Inferior parietal cortex (tissue), 1 donor: Measurements from ENCODE around the gene PDE11A.

Source experiments
- DNase-seq: peaks from one replicate; pipeline ENCODE4 v3.0.0-alpha.2; 2016; ENCODE audit errors: extremely low spot score

PDE11A gene

GRCh38 chr2:177763531-177764265 lies 308.9 kb downstream of the PDE11A start:
- peak; percentile 73 for DNase-seq

- no peak for DNase-seq
These were observed 313.1 kb downstream of the PDE11A start for GRCh38 chr2:177759443-177759842.

GRCh38 chr2:177758591-177759371 lies 313.8 kb downstream of the PDE11A start:
- DNase-seq: peak; percentile 81

GRCh38 chr2:177756336-177756735 lies 316.2 kb downstream of the PDE11A start:
- DNase-seq: no peak

- no peak for DNase-seq
These were observed 318.1 kb downstream of the PDE11A start for GRCh38 chr2:177754492-177754873.

GRCh38 chr2:177753682-177754491 lies 318.7 kb downstream of the PDE11A start:
- DNase-seq: peak; percentile 61

- no peak for DNase-seq
These were observed 324.2 kb downstream of the PDE11A start for GRCh38 chr2:177748360-177748759.

GRCh38 chr2:177747384-177747783 lies 325.2 kb downstream of the PDE11A start:
- no peak for DNase-seq

- DNase-seq: no peak
These were observed 326.2 kb downstream of the PDE11A start for GRCh38 chr2:177746358-177746757.

GRCh38 chr2:177745531-177745930 lies 327.0 kb downstream of the PDE11A start:
- no peak for DNase-seq

GRCh38 chr2:177742851-177743250 lies 329.7 kb downstream of the PDE11A start:
- DNase-seq: no peak

GRCh38 chr2:177741866-177742265 lies 330.7 kb downstream of the PDE11A start:
- DNase-seq: no peak

- no peak for DNase-seq
These were observed 331.9 kb downstream of the PDE11A start for GRCh38 chr2:177740700-177741099.

GRCh38 chr2:177738461-177739235 lies 333.9 kb downstream of the PDE11A start:
- no peak for DNase-seq

GRCh38 chr2:177735318-177735803 lies 337.2 kb downstream of the PDE11A start:
- no peak for DNase-seq

GRCh38 chr2:177733322-177733855 lies 339.2 kb downstream of the PDE11A start:
- DNase-seq: no peak

GRCh38 chr2:177731384-177731783 lies 341.2 kb downstream of the PDE11A start:
- DNase-seq: no peak

GRCh38 chr2:177730792-177731191 lies 341.8 kb downstream of the PDE11A start:
- no peak for DNase-seq

GRCh38 chr2:177730363-177730762 lies 342.2 kb downstream of the PDE11A start:
- DNase-seq: no peak

GRCh38 chr2:177728920-177729319 lies 343.7 kb downstream of the PDE11A start:
- DNase-seq: no peak

GRCh38 chr2:177728399-177728765 lies 344.2 kb downstream of the PDE11A start:
- no peak for DNase-seq
